Epithelial cell of prostate (primary cell): ENCODE data around the gene PARP3.

Experiments used
- DNase-seq: peaks from one replicate; pipeline ENCODE4 v3.0.0-alpha.2; 2011; ENCODE audit warnings: low read depth, low spot score
- H3K27ac ChIP-seq: fragments of 450-650 bp; 2 replicates; pipeline ENCODE4 v1.5.1; 2017; ENCODE audit warnings: mild to moderate bottlenecking

Gene PARP3

GRCh38 chr3:51963951-51964451 is 21.8 kb downstream of the PARP3 start:
- no peak for DNase-seq
- no peak overlapping the region for H3K27ac ChIP-seq

- no peak for DNase-seq
- no peak overlapping the region for H3K27ac ChIP-seq
Observed at GRCh38 chr3:51964521-51964920, 22.4 kb downstream of the PARP3 start.

- H3K27ac ChIP-seq: no peak overlapping the region
- no peak for DNase-seq
Observed at GRCh38 chr3:51966016-51966415, 23.9 kb downstream of the PARP3 start.

- DNase-seq: no peak
- no peak overlapping the region for H3K27ac ChIP-seq
Observed at GRCh38 chr3:51966486-51966885, 24.3 kb downstream of the PARP3 start.

- peak overlapping the region; percentile 34 for H3K27ac ChIP-seq
- no peak for DNase-seq
Observed at GRCh38 chr3:51966922-51967383, 24.8 kb downstream of the PARP3 start.

- no peak for DNase-seq
- peak within 1 kb of the TSS; percentile 34 for H3K27ac ChIP-seq
Observed at GRCh38 chr3:51967384-51968169, 25.4 kb downstream of the PARP3 start, which contains the start of gene PCBP4. PCBP4 (minus strand) TSS chr3:51967454; CDS start chr3:51961240, 6,214 bp downstream.

GRCh38 chr3:51968170-51968775 is 26.1 kb downstream of the PARP3 start:
- DNase-seq: no peak
- H3K27ac ChIP-seq: no peak overlapping the region

- no peak for DNase-seq
- H3K27ac ChIP-seq: no peak overlapping the region
Observed at GRCh38 chr3:51968883-51969678, 26.9 kb downstream of the PARP3 start.

- H3K27ac ChIP-seq: no peak overlapping the region
- no peak for DNase-seq
Observed at GRCh38 chr3:51969841-51970240, 27.7 kb downstream of the PARP3 start.

- no peak overlapping the region for H3K27ac ChIP-seq
- DNase-seq: no peak
Observed at GRCh38 chr3:51970606-51971300, 28.6 kb downstream of the PARP3 start.

- H3K27ac ChIP-seq: no peak overlapping the region
- no peak for DNase-seq
Observed at GRCh38 chr3:51971350-51971749, 29.2 kb downstream of the PARP3 start.

GRCh38 chr3:51974277-51974962 is 32.3 kb downstream of the PARP3 start:
- peak overlapping the region; percentile 64 for H3K27ac ChIP-seq
- no peak for DNase-seq

- peak within 1 kb of the TSS; percentile 64 for H3K27ac ChIP-seq
- DNase-seq: no peak
Observed at GRCh38 chr3:51974963-51975851, 33.0 kb downstream of the PARP3 start, which contains the start of gene ABHD14A. ABHD14A (plus strand) TSS chr3:51975064; CDS start chr3:51975136, 72 bp downstream.

- no peak overlapping the region for H3K27ac ChIP-seq
- no peak for DNase-seq
Observed at GRCh38 chr3:51975852-51976549, 33.8 kb downstream of the PARP3 start.

- peak overlapping the region; percentile 61 for H3K27ac ChIP-seq
- DNase-seq: no peak
Observed at GRCh38 chr3:51977446-51978142, 35.4 kb downstream of the PARP3 start.

- DNase-seq: no peak
- peak overlapping the region; percentile 61 for H3K27ac ChIP-seq
Observed at GRCh38 chr3:51978143-51978502, 36.0 kb downstream of the PARP3 start.

- no peak for DNase-seq
- no peak overlapping the region for H3K27ac ChIP-seq
Observed at GRCh38 chr3:51980253-51980652, 38.1 kb downstream of the PARP3 start.
